ENCODE results near the gene GUF1. TPM values are rescaled to one million over a fixed set of nuclear protein-coding genes. Genes with fewer than 3 reads are reported as not detected.
A peak's percentile ranks its signal among the peaks of the same experiment; 100 is the strongest.

GUF1 gene
- total and polyA plus RNA-seq, 2 of the 13 experiments (the other 11 are each of a cell fraction or from before 2014, with no cell fraction given): 10.3 to 24.6 TPM

GRCh38 chr4:44726038-44726871 is 48.0 kb downstream of the GUF1 start, which contains the start of gene GNPDA2 (continued):
- TF ChIP-seq FUBP1 (CRISPR knock-in tag; IDR thresholded peaks at IDR 0.05; ENCODE audit: borderline replicate concordance): no peak
- no peak for TF ChIP-seq NFE2L1 (CRISPR knock-in tag; IDR thresholded peaks at IDR 0.05; ENCODE audit: borderline replicate concordance)
- no peak for TF ChIP-seq NR2F2 (IDR thresholded peaks at IDR 0.05; ENCODE audit: borderline replicate concordance, low read depth)
- TF ChIP-seq, protein P1, sequence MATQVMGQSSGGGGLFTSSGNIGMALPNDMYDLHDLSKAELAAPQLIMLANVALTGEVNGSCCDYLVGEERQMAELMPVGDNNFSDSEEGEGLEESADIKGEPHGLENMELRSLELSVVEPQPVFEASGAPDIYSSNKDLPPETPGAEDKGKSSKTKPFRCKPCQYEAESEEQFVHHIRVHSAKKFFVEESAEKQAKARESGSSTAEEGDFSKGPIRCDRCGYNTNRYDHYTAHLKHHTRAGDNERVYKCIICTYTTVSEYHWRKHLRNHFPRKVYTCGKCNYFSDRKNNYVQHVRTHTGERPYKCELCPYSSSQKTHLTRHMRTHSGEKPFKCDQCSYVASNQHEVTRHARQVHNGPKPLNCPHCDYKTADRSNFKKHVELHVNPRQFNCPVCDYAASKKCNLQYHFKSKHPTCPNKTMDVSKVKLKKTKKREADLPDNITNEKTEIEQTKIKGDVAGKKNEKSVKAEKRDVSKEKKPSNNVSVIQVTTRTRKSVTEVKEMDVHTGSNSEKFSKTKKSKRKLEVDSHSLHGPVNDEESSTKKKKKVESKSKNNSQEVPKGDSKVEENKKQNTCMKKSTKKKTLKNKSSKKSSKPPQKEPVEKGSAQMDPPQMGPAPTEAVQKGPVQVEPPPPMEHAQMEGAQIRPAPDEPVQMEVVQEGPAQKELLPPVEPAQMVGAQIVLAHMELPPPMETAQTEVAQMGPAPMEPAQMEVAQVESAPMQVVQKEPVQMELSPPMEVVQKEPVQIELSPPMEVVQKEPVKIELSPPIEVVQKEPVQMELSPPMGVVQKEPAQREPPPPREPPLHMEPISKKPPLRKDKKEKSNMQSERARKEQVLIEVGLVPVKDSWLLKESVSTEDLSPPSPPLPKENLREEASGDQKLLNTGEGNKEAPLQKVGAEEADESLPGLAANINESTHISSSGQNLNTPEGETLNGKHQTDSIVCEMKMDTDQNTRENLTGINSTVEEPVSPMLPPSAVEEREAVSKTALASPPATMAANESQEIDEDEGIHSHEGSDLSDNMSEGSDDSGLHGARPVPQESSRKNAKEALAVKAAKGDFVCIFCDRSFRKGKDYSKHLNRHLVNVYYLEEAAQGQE (IDR thresholded peaks at IDR 0.05; ENCODE audit: borderline replicate concordance in 1 of 2, low read depth in 1 of 2, low read length in 2 of 2): peak in 1 of 2 experiments; percentile 40; a peak in 1 of 4 replicates
- peak; percentile 65; the same call in 1 of the 2 replicates for TF ChIP-seq THRA (CRISPR knock-in tag; IDR thresholded peaks at IDR 0.05; ENCODE audit: borderline replicate concordance)
- TF ChIP-seq ZNF674 (CRISPR knock-in tag; IDR thresholded peaks at IDR 0.05; ENCODE audit: low read depth): 0 out of 2 replicates have a peak, but pooled peaks have one; percentile 31
- TF ChIP-seq ZNF251 (CRISPR knock-in tag; IDR thresholded peaks at IDR 0.05): no peak
- no peak for TF ChIP-seq ZNF782 (CRISPR knock-in tag; IDR thresholded peaks at IDR 0.05; ENCODE audit: borderline replicate concordance)
- no peak for TF ChIP-seq ZSCAN30 (CRISPR knock-in tag; IDR thresholded peaks at IDR 0.05)
- peak; percentile 88 for TF ChIP-seq PATZ1 (CRISPR knock-in tag; IDR thresholded peaks at IDR 0.05)
- no peak for TF ChIP-seq POLR2AphosphoS2 (IDR thresholded peaks at IDR 0.05; ENCODE audit: low read depth, low read length)
- no peak for TF ChIP-seq RNF219 (CRISPR knock-in tag; IDR thresholded peaks at IDR 0.05)
- TF ChIP-seq, protein P2, sequence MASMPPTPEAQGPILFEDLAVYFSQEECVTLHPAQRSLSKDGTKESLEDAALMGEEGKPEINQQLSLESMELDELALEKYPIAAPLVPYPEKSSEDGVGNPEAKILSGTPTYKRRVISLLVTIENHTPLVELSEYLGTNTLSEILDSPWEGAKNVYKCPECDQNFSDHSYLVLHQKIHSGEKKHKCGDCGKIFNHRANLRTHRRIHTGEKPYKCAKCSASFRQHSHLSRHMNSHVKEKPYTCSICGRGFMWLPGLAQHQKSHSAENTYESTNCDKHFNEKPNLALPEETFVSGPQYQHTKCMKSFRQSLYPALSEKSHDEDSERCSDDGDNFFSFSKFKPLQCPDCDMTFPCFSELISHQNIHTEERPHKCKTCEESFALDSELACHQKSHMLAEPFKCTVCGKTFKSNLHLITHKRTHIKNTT (CRISPR knock-in tag; IDR thresholded peaks at IDR 0.05): no peak
- no peak for TF ChIP-seq SRSF4 (IDR thresholded peaks at IDR 0.05; ENCODE audit: low read depth, low read length, poor library complexity, severe bottlenecking)

All from HepG2 (cell line).